T-helper 1 cell treated with Interleukin-12 subunit alpha and Interleukin-12 subunit beta and Interleukin-4 antibody, amounts not matched to agents 30 ng/mL and 1 ng/mL, for 36 hours (primary cell): ENCODE data around the gene TMPO. TPM values are rescaled to one million over a fixed set of nuclear protein-coding genes. Genes with fewer than 3 reads are reported as not detected.
"Not testable (repeated sequence)": the region's sequence is repeated elsewhere in the genome, so short reads cannot be mapped to it uniquely, and the experiment has no call there.

Experiments used
- intact Hi-C: fragments of 100-400 bp; cut with micrococcal nuclease; formaldehyde crosslinking; loops from one replicate; pipeline ENCODE4 v1.15.1; 2024
- total RNA-seq: library from RNA; stranded (reverse); gene quantifications from 2 replicates; pipeline ENCODE4 v1.2.3, GENCODE V29; 2022

TMPO gene
- total RNA-seq, result 269 and 286 TPM in 2 replicates

GRCh38 chr12:98515287-98516110 lies at the start of gene TMPO:
Gene TMPO, plus strand, starts transcription at chr12:98515590. Its CDS starts 278 bp downstream, at chr12:98515868.
- intact Hi-C loops, result loop anchor here (1.0 to 5.0 kb wide), 13 partner anchors 12 to 1752 kb away; partner anchors contain the start of genes ACTR6, BLTP3B, DEPDC4 and IKBIP

GRCh38 chr12:98465950-98466602 lies 49.3 kb upstream of the TMPO start:
- intact Hi-C loops, result no loop called here

GRCh38 chr12:98466640-98467400 lies 48.6 kb upstream of the TMPO start:
- intact Hi-C loops, result no loop called here

GRCh38 chr12:98469109-98469508 lies 46.3 kb upstream of the TMPO start:
- intact Hi-C loops, result no loop called here

- intact Hi-C loops, result no loop called here
Observed at GRCh38 chr12:98470469-98471082, 44.8 kb upstream of the TMPO start.

GRCh38 chr12:98471085-98471484 lies 44.3 kb upstream of the TMPO start:
- intact Hi-C loops, result no loop called here

- intact Hi-C loops, result no loop called here
Observed at GRCh38 chr12:98475565-98475908, 39.9 kb upstream of the TMPO start.

GRCh38 chr12:98478606-98479005 lies 36.8 kb upstream of the TMPO start:
- intact Hi-C loops, result no loop called here

GRCh38 chr12:98483621-98484503 lies 31.5 kb upstream of the TMPO start:
- intact Hi-C loops, result no loop called here

- intact Hi-C loops, result no loop called here
Observed at GRCh38 chr12:98485792-98486340, 29.5 kb upstream of the TMPO start.

GRCh38 chr12:98488416-98488815 lies 27.0 kb upstream of the TMPO start:
- intact Hi-C loops, result not testable (repeated sequence)

GRCh38 chr12:98489176-98489575 lies 26.2 kb upstream of the TMPO start:
- intact Hi-C loops, result no loop called here

- intact Hi-C loops, result loop anchor here (1.0 to 2.0 kb wide), 8 partner anchors 13 to 508 kb away; partner anchors contain the start of genes APAF1, IKBIP, SLC25A3 and TMPO
Observed at GRCh38 chr12:98490501-98491453, 24.6 kb upstream of the TMPO start.

GRCh38 chr12:98492580-98493140 lies 22.7 kb upstream of the TMPO start:
- intact Hi-C loops, result no loop called here

GRCh38 chr12:98501266-98501629 lies 14.1 kb upstream of the TMPO start:
- intact Hi-C loops, result loop anchor here (5.0 kb wide), 1 partner anchor 241 kb away; no protein-coding TSS in a partner anchor

GRCh38 chr12:98503342-98503591 lies 12.1 kb upstream of the TMPO start:
- intact Hi-C loops, result loop anchor here (1.0 to 5.0 kb wide), 8 partner anchors 12 to 1764 kb away; partner anchors contain the start of genes APAF1, DEPDC4, SCYL2 and SLC25A3

- intact Hi-C loops, result loop anchor here (1.0 to 5.0 kb wide), 9 partner anchors 12 to 1764 kb away; partner anchors contain the start of genes APAF1, DEPDC4, NEDD1 and SCYL2
Observed at GRCh38 chr12:98503592-98504367, 11.6 kb upstream of the TMPO start.

- intact Hi-C loops, result loop anchor here (2.0 to 5.0 kb wide), 2 partner anchors 238 to 1597 kb away; partner anchors contain the start of gene NEDD1
Observed at GRCh38 chr12:98504368-98504617, 11.1 kb upstream of the TMPO start.
